ENCODE measurements around the gene WDR37. TPM values are rescaled to one million over a fixed set of nuclear protein-coding genes. Genes with fewer than 3 reads are reported as not detected.
A peak's percentile ranks its signal among the peaks of the same experiment; 100 is the strongest.

Gene WDR37
- polyA plus RNA-seq, 3 donors = 7.1 to 33.6 (median 8.6) TPM

DNA sequence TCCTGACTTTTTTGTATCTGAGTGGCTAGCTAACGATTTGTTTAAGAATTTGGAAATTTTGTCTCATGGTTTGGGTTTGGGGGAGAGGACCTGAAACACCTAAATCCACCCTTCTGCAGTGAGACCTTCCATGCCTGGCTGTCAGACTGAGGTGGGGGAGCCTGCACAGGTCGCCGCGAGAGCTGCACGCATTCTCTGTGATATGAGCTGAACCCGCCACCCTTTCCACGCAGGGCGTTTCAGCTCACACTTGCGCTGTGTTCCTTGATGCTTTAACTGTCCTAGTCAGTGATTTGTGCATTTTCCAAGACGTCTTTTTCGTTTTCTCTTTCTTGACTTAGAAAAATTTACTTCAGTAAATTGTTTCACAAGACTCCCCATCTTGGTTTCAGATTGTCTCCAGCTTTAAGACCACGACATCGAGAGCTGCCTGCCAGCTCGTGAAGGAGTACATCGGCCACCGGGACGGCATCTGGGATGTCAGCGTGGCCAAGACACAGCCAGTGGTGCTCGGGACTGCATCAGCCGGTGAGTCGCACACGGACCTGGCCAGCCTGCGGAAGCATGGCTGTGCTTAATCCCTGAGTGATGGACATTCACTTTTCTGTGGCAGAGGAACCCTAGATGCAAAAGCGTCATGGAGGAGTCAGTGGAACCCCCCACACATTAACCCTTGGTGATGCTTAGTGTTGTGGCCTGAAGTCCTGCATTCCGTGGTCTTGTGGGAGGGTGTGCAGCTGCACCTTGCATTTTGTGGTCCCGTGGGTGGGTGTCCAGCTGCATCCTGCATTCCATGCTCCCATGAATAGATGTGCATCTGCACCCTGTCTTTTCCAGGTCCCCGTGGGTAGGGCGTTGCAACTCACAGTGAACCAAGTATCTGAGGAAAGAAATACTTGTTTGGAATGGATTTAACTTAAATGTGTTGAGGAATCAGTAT, 28.1 kb downstream of the WDR37 start:
- no peaks in the 10 kb centered on the region for H3K27me3 ChIP-seq (ENCODE audit: control insufficient read depth in 2 of 2, insufficient read depth in 2 of 2, low read length in 2 of 2)
- Mint-ChIP-seq H3K9me3 (peaks cover 0 to 1% (median 0%) of the 10 kb centered on the region in 7 donors), H3K36me3 (peaks cover 90 to 98% of the 10 kb centered on the region in 2 donors), H3K27ac (peak overlapping the region in 4 of 7 donors; percentile 0 to 79 (median 44)), H3K4me3 (no peak overlapping the region), H3K4me1 (no peaks in the 10 kb centered on the region), H3K27me3 (ENCODE audit: low read depth in 3 of 3) (no peaks in the 10 kb centered on the region)
- no peaks in the 10 kb centered on the region for H3K4me1 ChIP-seq (ENCODE audit: control insufficient read depth in 1 of 2, insufficient read depth in 2 of 2, low read length in 2 of 2)
- no peak for DNase-seq
- 96% methylated on average over 23 of the region's 28 CpGs for WGBS (ENCODE audit: insufficient coverage)
- peaks cover 98 to 100% of the 10 kb centered on the region in 2 donors for H3K36me3 ChIP-seq (replicated peaks in 1 of 2; ENCODE audit: control insufficient read depth in 1 of 2, insufficient read depth in 2 of 2, low read length in 2 of 2)
- H3K4me3 ChIP-seq (replicated peaks in 1 of 3; ENCODE audit: low read depth in 2 of 3, low read length in 3 of 3) = no peak overlapping the region
- H2AFZ ChIP-seq (ENCODE audit: insufficient read depth, low read depth, low read length, poor library complexity, severe bottlenecking) = no peak overlapping the region
- H3K27ac ChIP-seq (ENCODE audit: low read depth in 1 of 2, low read length in 2 of 2) = no peak overlapping the region
- no peak overlapping the region for H3K4me2 ChIP-seq (replicated peaks; ENCODE audit: extremely low read depth, low read length, poor library complexity, severe bottlenecking)
- TF ChIP-seq CTCF (IDR thresholded peaks at IDR 0.05) = no peak
- no peaks in the 10 kb centered on the region for H3K9me3 ChIP-seq (replicated peaks in 1 of 2; ENCODE audit: control insufficient read depth in 1 of 2, insufficient read depth in 1 of 2, low read length in 2 of 2)
- H3K79me2 ChIP-seq (ENCODE audit: insufficient read depth, low read length) = peaks cover 27% of the 10 kb centered on the region
- peaks cover 72% of the 10 kb centered on the region for H4K20me1 ChIP-seq (ENCODE audit: insufficient read depth, low read length)
- no peak overlapping the region for H3K9ac ChIP-seq (ENCODE audit: insufficient read depth, low read length, poor library complexity, severe bottlenecking)
- intact Hi-C loops (cut with micrococcal nuclease) = no loop called here

- H3K27ac Mint-ChIP-seq = peak overlapping the region in 1 of 7 donors; percentile 42
- H2AFZ ChIP-seq (ENCODE audit: insufficient read depth, low read depth, low read length, poor library complexity, severe bottlenecking) = no peak overlapping the region
- H3K4me2 ChIP-seq (replicated peaks; ENCODE audit: extremely low read depth, low read length, poor library complexity, severe bottlenecking) = no peak overlapping the region
- no peaks in the 10 kb centered on the region for H3K9me3 ChIP-seq (replicated peaks in 1 of 2; ENCODE audit: control insufficient read depth in 1 of 2, insufficient read depth in 1 of 2, low read length in 2 of 2)
- peaks cover 19% of the 10 kb centered on the region for H3K79me2 ChIP-seq (ENCODE audit: insufficient read depth, low read length)
- H3K4me1 ChIP-seq (ENCODE audit: control insufficient read depth in 1 of 2, insufficient read depth in 2 of 2, low read length in 2 of 2) = no peaks in the 10 kb centered on the region
- no peaks in the 10 kb centered on the region for H3K4me1 Mint-ChIP-seq
- H3K9me3 Mint-ChIP-seq = peaks cover 0 to 1% (median 0%) of the 10 kb centered on the region in 7 donors
- no peaks in the 10 kb centered on the region for H3K27me3 ChIP-seq (ENCODE audit: control insufficient read depth in 2 of 2, insufficient read depth in 2 of 2, low read length in 2 of 2)
- no peak for TF ChIP-seq CTCF (IDR thresholded peaks at IDR 0.05)
- intact Hi-C loops (cut with micrococcal nuclease) = no loop called here
- peaks cover 97 to 99% of the 10 kb centered on the region in 2 donors for H3K36me3 ChIP-seq (replicated peaks in 1 of 2; ENCODE audit: control insufficient read depth in 1 of 2, insufficient read depth in 2 of 2, low read length in 2 of 2)
- H3K27me3 Mint-ChIP-seq (ENCODE audit: low read depth in 3 of 3) = no peaks in the 10 kb centered on the region
- WGBS (ENCODE audit: insufficient coverage) = no CpG with 5 or more reads among the region's 4 CpGs
- no peak overlapping the region for H3K4me3 ChIP-seq (replicated peaks in 1 of 3; ENCODE audit: low read depth in 2 of 3, low read length in 3 of 3)
- H4K20me1 ChIP-seq (ENCODE audit: insufficient read depth, low read length) = peaks cover 78% of the 10 kb centered on the region
- H3K9ac ChIP-seq (ENCODE audit: insufficient read depth, low read length, poor library complexity, severe bottlenecking) = no peak overlapping the region
- no peak overlapping the region for H3K4me3 Mint-ChIP-seq
- peaks cover 89 to 97% of the 10 kb centered on the region in 2 donors for H3K36me3 Mint-ChIP-seq
- H3K27ac ChIP-seq (ENCODE audit: low read depth in 1 of 2, low read length in 2 of 2) = no peak overlapping the region
- DNase-seq = no peak
These were observed 29.1 kb downstream of the WDR37 start for GRCh38 chr10:1085258-1085657.
